Endodermal cell (in vitro differentiated cells): ENCODE measurements around the gene ANKRD6. TPM values are rescaled to one million over a fixed set of nuclear protein-coding genes. Genes with fewer than 3 reads are reported as not detected.

ENCODE experiments used
- DNase-seq: peaks from one replicate; pipeline ENCODE4 v3.0.0-alpha.2; 2017
- H3K27ac ChIP-seq: 2 replicates; pipeline ENCODE4 v1.5.1; 2013; ENCODE audit warnings: mild to moderate bottlenecking, low read depth, low read length, moderate library complexity
- H3K27me3 ChIP-seq: 2 replicates; pipeline ENCODE4 v1.6.1; 2013; ENCODE audit warnings: mild to moderate bottlenecking, low read length, moderate library complexity; ENCODE audit not compliant: insufficient read depth, control insufficient read depth, poor library complexity, severe bottlenecking
- H3K36me3 ChIP-seq: 2 replicates; pipeline ENCODE4 v1.7.0; 2013; ENCODE audit warnings: mild to moderate bottlenecking, low read length, moderate library complexity; ENCODE audit not compliant: control insufficient read depth, insufficient read depth
- H3K4me1 ChIP-seq: one replicate; pipeline ENCODE4 v1.7.0; 2013; ENCODE audit warnings: low read length; ENCODE audit not compliant: control insufficient read depth, insufficient read depth
- H3K4me3 ChIP-seq: 2 replicates; pipeline ENCODE4 v1.5.1; 2013; ENCODE audit warnings: mild to moderate bottlenecking, low read length, moderate library complexity
- H3K9ac ChIP-seq: 2 replicates; pipeline ENCODE4 v1.6.1; 2013; ENCODE audit warnings: mild to moderate bottlenecking, low read length, moderate library complexity; ENCODE audit not compliant: poor library complexity, severe bottlenecking; ENCODE audit errors: extremely low read depth
- H3K9me3 ChIP-seq: 2 replicates; pipeline ENCODE4 v1.6.1; 2013; ENCODE audit warnings: mild to moderate bottlenecking, low read length, moderate library complexity; ENCODE audit not compliant: control insufficient read depth
- H3K27ac Mint-ChIP-seq: 2 replicates; pipeline ENCODE4 v1.8.0; 2020; ENCODE audit warnings: mixed read lengths
- H3K27me3 Mint-ChIP-seq: 2 replicates; pipeline ENCODE4 v1.8.0; 2021; ENCODE audit warnings: mild to moderate bottlenecking, mixed read lengths; ENCODE audit not compliant: insufficient read depth
- H3K36me3 Mint-ChIP-seq: 2 replicates; pipeline ENCODE4 v1.8.0; 2020; ENCODE audit warnings: low read depth, mixed read lengths
- H3K4me1 Mint-ChIP-seq: 2 replicates; pipeline ENCODE4 v1.8.0; 2020; ENCODE audit warnings: mixed read lengths
- H3K4me3 Mint-ChIP-seq: 2 replicates; pipeline ENCODE4 v1.8.0; 2020; ENCODE audit warnings: mild to moderate bottlenecking, moderate library complexity, mixed read lengths
- H3K9me3 Mint-ChIP-seq: 2 replicates; pipeline ENCODE4 v1.8.0; 2020; ENCODE audit warnings: mild to moderate bottlenecking, mixed read lengths
- CTCF ChIP-seq: fragments of 200-600 bp; sonication (generic); conservative IDR thresholded peaks from 2 replicates; pipeline ENCODE4 v1.5.0; 2021; ENCODE audit warnings: antibody characterized with exemption, mild to moderate bottlenecking
- WGBS, 2 experiments: methylation state at CpG; one replicate each; pipeline versions ENCODE4 v1.1.5 to v1.1.7; 2013; ENCODE audit warnings: missing lambda C conversion rate in 2 of 2, mixed read lengths in 1 of 2; ENCODE audit not compliant: insufficient coverage in 1 of 2, insufficient read length in 1 of 2; 5-methylcytosine and 5-hydroxymethylcytosine counted together
- total RNA-seq, 2 donors: library from RNA; stranded (reverse); fragmentation: NEBNext Ultra II Directional in 1 of 2; extraction: Animal tissue kit (Norgen Biotek cat#: 25700) in 1 of 2; gene quantifications; 2 replicates in 1 of 2; 3 replicates in 1 of 2; pipeline ENCODE4 v1.2.1, GENCODE V29; 2021

Gene ANKRD6
- total RNA-seq, 2 donors from 2014 or later: 88.7 to 110 TPM

GRCh38 chr6:89599727-89600126 is 166.8 kb downstream of the ANKRD6 start:
- Mint-ChIP-seq H3K27me3 (no peaks in the 10 kb centered on the region), H3K9me3 (no peaks in the 10 kb centered on the region), H3K4me3 (no peak overlapping the region), H3K4me1 (peaks cover 39% of the 10 kb centered on the region), H3K36me3 (peaks cover 46% of the 10 kb centered on the region), H3K27ac (peak overlapping the region; percentile 74)
- no peak overlapping the region for H3K27ac ChIP-seq
- H3K9me3 ChIP-seq: no peaks in the 10 kb centered on the region
- WGBS, 2 experiments: 89 to 91% methylated on average over 5 to 7 of the region's 7 CpGs
- TF ChIP-seq CTCF: no peak
- H3K4me1 ChIP-seq: peaks cover 18% of the 10 kb centered on the region
- no peak for DNase-seq
- peaks cover 57% of the 10 kb centered on the region for H3K36me3 ChIP-seq
- no peaks in the 10 kb centered on the region for H3K27me3 ChIP-seq
- H3K4me3 ChIP-seq: peak overlapping the region; percentile 27
- no peak overlapping the region for H3K9ac ChIP-seq

GRCh38 chr6:89602166-89602565 is 169.2 kb downstream of the ANKRD6 start:
- 93 to 96% methylated on average over 6 of the region's 6 CpGs for WGBS, 2 experiments
- no peak for TF ChIP-seq CTCF
- H3K36me3 Mint-ChIP-seq: peaks cover 39% of the 10 kb centered on the region
- no peak overlapping the region for H3K9ac ChIP-seq
- no peak overlapping the region for H3K4me3 Mint-ChIP-seq
- no peak for DNase-seq
- no peaks in the 10 kb centered on the region for H3K9me3 ChIP-seq
- peaks cover 54% of the 10 kb centered on the region for H3K36me3 ChIP-seq
- H3K9me3 Mint-ChIP-seq: no peaks in the 10 kb centered on the region
- no peak overlapping the region for H3K27ac Mint-ChIP-seq
- H3K4me3 ChIP-seq: no peak overlapping the region
- H3K27ac ChIP-seq: no peak overlapping the region
- no peaks in the 10 kb centered on the region for H3K27me3 ChIP-seq
- peaks cover 18% of the 10 kb centered on the region for H3K4me1 ChIP-seq
- no peaks in the 10 kb centered on the region for H3K27me3 Mint-ChIP-seq
- H3K4me1 Mint-ChIP-seq: peaks cover 39% of the 10 kb centered on the region

- no peaks in the 10 kb centered on the region for H3K27me3 Mint-ChIP-seq
- 94% methylated on average over 5 of the region's 5 CpGs; no CpG with 5 or more reads in 1 of the 2 experiments for WGBS, 2 experiments
- peaks cover 31% of the 10 kb centered on the region for H3K4me1 Mint-ChIP-seq
- H3K36me3 Mint-ChIP-seq: peaks cover 41% of the 10 kb centered on the region
- DNase-seq: peak; percentile 59
- no peak overlapping the region for H3K9ac ChIP-seq
- H3K4me3 Mint-ChIP-seq: no peak overlapping the region
- no peak overlapping the region for H3K27ac Mint-ChIP-seq
- H3K9me3 ChIP-seq: no peaks in the 10 kb centered on the region
- H3K27ac ChIP-seq: no peak overlapping the region
- no peaks in the 10 kb centered on the region for H3K27me3 ChIP-seq
- TF ChIP-seq CTCF: peak; percentile 37
- peaks cover 55% of the 10 kb centered on the region for H3K36me3 ChIP-seq
- H3K9me3 Mint-ChIP-seq: no peaks in the 10 kb centered on the region
- H3K4me3 ChIP-seq: no peak overlapping the region
- H3K4me1 ChIP-seq: peaks cover 17% of the 10 kb centered on the region
These were observed 171.7 kb downstream of the ANKRD6 start for GRCh38 chr6:89604653-89605052.
